GM12801 (cell line): Measurements from ENCODE around the gene SCN1B.

Source experiments
- CTCF ChIP-seq: IDR thresholded peaks from one replicate; pipeline ENCODE4 v1.5.1; 2011; ENCODE audit warnings: control low read depth; ENCODE audit not compliant: insufficient read length; ENCODE audit errors: extremely low read depth

SCN1B gene

GRCh38 chr19:35049456-35049855, 19.2 kb downstream of the SCN1B start:
- no peak for TF ChIP-seq CTCF

- no peak for TF ChIP-seq CTCF
Observed at GRCh38 chr19:35051796-35052195, 21.5 kb downstream of the SCN1B start.

GRCh38 chr19:35052599-35053190, 22.4 kb downstream of the SCN1B start:
- no peak for TF ChIP-seq CTCF

- TF ChIP-seq CTCF, result no peak
Observed at GRCh38 chr19:35053667-35054293, 23.5 kb downstream of the SCN1B start.

- TF ChIP-seq CTCF, result no peak
Observed at GRCh38 chr19:35054626-35055025, 24.4 kb downstream of the SCN1B start.

- no peak for TF ChIP-seq CTCF
Observed at GRCh38 chr19:35055715-35056179, 25.5 kb downstream of the SCN1B start.

GRCh38 chr19:35056513-35057063, 26.3 kb downstream of the SCN1B start:
- TF ChIP-seq CTCF, result no peak
